Breast epithelium (tissue), 3 donors: Measurements from ENCODE around the gene MYO3B.

Experiments used
- POLR2A ChIP-seq: fragments of 450-650 bp; IDR thresholded peaks from one replicate; pipeline ENCODE4 v1.6.1; 2016; ENCODE audit warnings: antibody characterized with exemption, mild to moderate bottlenecking, moderate library complexity
- POLR2AphosphoS5 ChIP-seq, 3 donors: sonication (generic); formaldehyde crosslinking; IDR thresholded peaks; one replicate each; pipeline ENCODE4 v1.6.1; 2017; ENCODE audit warnings: antibody characterized with exemption in 3 of 3
- TF ChIP-seq, protein P1 (sequence below), 3 donors: fragments of 450-650 bp; IDR thresholded peaks; one replicate each; pipeline ENCODE4 v1.5.1; 2016 to 2017; ENCODE audit warnings: antibody characterized with exemption in 3 of 3, mild to moderate bottlenecking in 3 of 3, moderate library complexity in 3 of 3

DNA sequence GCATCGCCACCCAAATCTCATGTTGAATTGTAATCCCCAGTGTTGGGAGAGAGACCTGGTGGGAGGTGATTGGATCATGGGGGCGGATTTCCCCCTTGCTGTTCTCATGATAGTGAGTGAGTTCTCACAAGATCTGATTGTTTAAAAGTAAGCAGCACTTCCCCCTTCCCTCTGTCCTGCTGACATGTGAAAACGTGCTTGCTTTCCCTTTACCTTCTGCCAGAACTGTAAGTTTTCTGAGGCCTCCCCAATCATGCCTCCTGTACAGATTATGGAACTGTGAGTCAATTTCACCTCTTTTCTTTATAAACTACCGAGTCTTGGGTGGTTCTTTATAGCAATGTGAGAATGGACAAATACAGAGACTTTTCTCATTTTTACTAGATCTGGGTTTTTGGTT, 375.8 kb downstream of the MYO3B start:
- TF ChIP-seq POLR2AphosphoS5 (IDR thresholded peaks at IDR 0.05): no peak
- TF ChIP-seq, protein P1, sequence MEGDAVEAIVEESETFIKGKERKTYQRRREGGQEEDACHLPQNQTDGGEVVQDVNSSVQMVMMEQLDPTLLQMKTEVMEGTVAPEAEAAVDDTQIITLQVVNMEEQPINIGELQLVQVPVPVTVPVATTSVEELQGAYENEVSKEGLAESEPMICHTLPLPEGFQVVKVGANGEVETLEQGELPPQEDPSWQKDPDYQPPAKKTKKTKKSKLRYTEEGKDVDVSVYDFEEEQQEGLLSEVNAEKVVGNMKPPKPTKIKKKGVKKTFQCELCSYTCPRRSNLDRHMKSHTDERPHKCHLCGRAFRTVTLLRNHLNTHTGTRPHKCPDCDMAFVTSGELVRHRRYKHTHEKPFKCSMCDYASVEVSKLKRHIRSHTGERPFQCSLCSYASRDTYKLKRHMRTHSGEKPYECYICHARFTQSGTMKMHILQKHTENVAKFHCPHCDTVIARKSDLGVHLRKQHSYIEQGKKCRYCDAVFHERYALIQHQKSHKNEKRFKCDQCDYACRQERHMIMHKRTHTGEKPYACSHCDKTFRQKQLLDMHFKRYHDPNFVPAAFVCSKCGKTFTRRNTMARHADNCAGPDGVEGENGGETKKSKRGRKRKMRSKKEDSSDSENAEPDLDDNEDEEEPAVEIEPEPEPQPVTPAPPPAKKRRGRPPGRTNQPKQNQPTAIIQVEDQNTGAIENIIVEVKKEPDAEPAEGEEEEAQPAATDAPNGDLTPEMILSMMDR (IDR thresholded peaks at IDR 0.05): no peak
- TF ChIP-seq POLR2A: no peak
